Stimulated activated CD4-positive, alpha-beta T cell treated with anti-CD3 and anti-CD28 coated beads, TNF-alpha, amount 100 ng/mL, for 24 hours (primary cell): ENCODE measurements around the gene BTD.

Experiments used
- DNase-seq, 3 experiments: peaks; one replicate each; pipeline ENCODE4 v3.0.0-alpha.2; 2020; ENCODE audit warnings: low read depth in 3 of 3

Gene BTD, protein sequence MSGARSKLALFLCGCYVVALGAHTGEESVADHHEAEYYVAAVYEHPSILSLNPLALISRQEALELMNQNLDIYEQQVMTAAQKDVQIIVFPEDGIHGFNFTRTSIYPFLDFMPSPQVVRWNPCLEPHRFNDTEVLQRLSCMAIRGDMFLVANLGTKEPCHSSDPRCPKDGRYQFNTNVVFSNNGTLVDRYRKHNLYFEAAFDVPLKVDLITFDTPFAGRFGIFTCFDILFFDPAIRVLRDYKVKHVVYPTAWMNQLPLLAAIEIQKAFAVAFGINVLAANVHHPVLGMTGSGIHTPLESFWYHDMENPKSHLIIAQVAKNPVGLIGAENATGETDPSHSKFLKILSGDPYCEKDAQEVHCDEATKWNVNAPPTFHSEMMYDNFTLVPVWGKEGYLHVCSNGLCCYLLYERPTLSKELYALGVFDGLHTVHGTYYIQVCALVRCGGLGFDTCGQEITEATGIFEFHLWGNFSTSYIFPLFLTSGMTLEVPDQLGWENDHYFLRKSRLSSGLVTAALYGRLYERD

DNA sequence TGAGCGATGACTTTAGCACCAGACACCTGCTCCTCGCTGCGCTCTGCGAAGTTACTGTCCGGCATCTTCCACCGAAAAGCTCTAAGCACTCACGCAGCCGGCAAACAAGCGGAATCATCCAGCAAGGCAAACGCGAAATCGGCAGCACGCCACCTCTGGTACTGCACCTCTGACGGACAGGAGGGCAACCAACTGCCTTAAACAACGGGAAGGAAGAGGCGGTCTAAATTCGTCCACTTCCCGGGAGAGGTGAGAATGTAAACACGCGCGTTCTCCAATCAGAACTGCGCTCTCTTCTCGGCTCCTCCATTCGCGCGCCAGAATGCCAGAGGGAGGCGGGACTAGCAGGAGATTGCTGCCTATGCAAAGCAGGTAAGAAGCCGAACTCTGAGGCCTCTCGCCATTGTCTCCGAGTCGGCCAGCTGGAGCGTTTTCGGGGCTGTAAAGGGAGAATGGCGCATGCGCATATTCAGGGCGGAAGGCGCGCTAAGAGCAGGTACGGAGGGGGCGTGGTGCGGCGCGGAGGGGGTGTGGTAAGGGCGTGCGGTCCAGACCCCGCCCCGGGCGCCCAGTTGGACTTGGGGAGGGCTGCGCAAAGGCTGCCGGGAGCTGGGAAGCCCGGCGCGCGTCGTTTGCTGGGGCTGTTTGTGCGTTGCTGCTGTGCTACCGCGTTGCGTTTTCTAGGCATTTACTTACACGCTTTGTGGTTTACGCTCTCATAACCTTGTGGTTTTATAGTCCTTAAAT, at the start of gene BTD, which contains the start of gene HACL1:
BTD (plus strand) TSS at position 347 of the 747 bp plus-strand sequence. CDS start 33,695 bp downstream, outside the sequence.
HACL1 (minus strand) TSS at position 171 of the 747 bp plus-strand sequence; CDS start at position 65, 106 bp downstream.
- peak; percentile 97 to 98 (median 98) for DNase-seq

DNA sequence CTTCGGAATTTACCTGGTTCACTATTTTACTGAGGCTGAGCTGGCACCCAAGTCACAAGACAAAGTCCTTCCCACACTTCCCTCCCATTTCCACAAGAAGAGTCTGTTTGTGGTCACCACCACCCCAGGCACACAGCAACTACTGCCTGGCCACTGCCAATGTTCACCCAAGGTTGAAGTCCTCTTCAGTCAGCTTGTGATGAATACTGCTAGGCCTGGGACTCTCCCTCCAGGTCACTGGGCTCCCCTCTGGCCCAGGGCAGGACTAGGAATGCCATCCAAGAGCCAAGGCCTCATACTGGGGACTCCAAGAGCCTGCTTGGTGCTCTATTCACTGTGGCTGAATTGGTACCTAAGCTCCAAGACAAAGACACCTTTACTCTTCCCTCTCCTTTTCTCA, 49.6 kb upstream of the BTD start:
- no peak for DNase-seq

DNA sequence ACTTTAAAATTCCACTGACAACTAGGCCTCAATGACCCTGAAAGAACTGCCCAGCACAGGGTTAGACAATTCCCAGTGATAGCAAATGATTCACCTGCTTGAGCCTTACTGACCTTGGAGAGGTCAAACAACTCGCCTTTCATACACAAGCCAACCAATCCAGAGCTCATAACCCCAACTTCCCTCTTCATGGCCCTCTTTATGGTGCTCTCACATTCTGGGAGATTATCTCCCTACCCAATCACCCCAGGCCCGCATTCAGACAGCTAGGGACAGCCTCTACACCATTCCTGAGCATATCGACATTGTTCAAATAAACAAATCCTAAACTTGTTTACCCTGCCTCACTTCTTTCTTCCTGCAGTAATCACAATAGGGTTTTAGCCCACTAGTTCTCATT, 47.8 kb upstream of the BTD start:
- DNase-seq, result no peak

DNA sequence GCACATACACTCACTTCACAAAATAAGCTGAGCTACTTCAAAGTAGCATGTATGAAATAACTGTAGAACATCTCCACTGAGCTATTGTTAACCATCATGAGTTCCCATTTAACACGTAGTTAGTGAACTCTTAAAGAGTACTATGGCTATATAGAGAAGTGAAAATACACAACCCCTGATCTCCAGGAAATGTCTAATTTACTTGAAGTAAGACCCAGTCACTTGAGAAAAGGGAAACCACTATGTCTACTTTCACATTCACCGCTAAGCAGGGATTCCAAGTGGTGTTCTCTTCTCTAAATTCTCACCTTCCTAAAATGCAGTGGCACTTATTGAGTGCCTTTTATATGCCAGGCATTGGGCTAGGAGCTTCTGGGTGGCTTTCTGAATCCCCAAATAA, 45.0 kb upstream of the BTD start:
- DNase-seq, result no peak

DNA sequence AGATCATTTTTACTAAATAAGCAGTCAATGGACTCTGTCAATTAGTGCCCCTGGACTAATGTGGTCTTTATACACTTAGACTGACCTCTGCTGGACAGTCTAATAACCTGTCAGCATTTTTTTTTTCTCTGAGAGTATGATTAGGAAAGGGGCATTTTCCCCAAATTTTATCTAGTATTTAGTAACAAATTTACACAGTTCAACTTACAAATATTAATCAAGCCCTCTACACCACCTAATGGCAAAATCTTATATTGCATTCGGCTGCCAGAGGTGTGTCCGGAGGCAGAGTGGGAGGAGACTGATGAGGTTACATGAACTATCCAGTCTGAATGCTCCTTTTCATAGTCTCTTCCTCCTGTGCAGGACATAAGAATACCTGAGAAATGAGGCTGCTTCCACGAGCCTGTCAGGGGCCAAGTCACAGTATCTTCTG, 44.0 kb upstream of the BTD start:
- DNase-seq, result peak; percentile 2 to 27 (median 26)

DNA sequence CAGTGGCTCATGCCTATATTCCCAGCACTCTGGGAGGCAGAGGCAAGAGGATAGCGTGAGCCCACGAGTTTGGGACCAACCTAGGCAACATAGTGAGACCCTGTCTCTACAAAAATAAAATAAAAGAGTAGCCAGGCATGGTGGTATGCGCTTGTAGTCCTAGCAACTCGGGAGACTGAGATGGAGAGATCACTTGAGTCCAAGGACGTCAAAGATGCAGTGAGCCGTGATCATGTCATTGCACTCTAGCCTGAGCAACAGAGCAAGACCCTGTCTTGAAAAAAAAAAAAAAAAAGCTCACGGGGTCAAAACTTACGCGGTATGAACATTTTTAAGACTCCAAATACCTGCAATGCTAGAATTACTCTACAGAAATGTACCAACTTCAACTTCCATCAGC, 43.0 kb upstream of the BTD start:
- no peak for DNase-seq

DNA sequence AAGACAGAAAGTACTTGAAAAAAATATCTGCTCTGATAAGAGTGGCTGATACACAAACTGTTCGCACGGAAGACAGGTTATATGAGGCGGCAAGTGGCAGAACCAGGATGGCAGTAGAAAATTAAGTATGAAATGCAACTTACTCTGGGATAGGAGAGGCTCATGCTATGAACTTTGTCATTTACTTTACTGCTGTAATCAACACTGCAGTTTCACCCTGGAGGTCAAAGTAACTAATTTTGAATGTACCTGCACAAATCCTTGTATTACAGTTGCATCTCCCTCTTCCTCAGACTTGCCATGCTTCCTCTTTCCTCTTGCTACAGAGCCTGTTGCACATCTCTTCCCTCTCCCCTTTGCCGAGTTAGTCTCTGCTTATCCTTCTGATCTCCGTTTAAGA, 39.0 kb upstream of the BTD start:
- DNase-seq, result no peak

DNA sequence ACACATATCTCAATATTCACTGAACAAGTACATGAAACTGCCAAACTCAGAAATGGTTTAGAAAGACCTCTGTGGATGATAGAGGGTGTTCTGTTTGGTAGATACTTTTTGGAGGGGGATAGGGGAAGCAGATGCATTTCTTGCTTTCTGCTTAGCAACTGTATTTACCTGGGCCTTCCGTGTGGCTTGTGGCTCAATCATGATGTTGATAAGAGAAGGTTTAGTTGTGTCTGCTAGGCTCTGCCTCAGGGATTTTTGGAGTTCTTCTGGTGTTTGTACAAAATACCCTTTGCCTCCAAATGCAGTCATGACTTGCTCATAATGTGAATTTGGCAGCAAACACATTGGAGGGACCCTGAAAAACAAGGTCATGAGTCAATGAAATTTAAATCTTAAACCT, 38.4 kb upstream of the BTD start:
- DNase-seq, result no peak

DNA sequence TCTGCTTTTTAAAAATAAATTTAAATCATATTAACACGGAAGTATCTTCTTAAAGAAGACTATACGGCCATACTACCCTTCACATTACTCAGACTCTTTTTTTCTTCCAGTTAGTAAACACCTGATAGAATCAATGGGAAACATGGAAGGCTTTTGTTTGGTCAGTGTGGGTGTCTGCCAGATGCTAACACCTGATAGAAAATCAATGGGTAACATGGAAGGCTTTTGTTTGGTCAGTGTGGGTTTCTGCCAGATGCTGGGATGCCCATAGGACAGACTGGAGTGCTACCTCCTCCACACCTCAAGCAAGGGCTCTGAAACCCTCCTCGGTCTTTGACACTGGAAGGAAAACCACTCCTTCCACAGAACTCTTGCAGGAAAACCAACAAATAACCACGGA, 29.4 kb upstream of the BTD start:
- DNase-seq, result no peak

DNA sequence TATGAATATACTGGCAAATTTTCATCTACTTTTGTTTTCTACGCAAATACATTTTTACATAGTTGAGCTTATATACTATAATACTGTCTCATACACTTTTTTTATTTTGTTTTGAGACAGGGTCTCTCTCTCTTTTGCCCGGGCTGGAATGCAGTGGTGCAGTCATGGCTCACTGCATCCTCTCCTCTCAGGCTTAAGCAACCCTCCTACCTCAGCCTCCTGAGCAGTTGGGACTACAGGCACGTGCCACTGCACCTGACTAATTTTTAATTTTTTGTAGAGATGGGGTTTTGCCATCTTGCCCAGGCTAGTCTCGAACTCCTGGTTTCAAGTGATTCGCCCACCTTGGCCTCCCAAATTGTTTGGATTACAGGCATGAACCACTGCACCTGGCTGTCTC, 26.1 kb upstream of the BTD start:
- no peak for DNase-seq

DNA sequence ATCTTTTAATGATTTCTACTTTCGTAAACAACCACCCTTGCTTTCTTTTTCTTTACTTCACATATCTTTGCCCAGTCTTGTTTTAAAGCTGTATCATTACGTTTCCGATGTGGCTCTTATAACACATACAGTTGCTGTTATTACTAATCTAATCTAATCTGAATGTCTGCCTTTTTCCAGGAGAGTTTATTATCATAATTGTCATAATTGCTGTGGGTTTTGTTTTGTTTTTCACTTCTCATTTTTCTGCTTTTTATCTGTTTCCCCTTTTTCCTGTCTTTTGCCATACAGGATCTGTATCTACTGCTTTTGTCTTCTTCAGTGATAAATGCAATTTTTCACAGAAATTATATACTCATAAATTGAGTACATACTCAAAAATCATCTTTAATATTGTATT, 25.1 kb upstream of the BTD start:
- no peak for DNase-seq

DNA sequence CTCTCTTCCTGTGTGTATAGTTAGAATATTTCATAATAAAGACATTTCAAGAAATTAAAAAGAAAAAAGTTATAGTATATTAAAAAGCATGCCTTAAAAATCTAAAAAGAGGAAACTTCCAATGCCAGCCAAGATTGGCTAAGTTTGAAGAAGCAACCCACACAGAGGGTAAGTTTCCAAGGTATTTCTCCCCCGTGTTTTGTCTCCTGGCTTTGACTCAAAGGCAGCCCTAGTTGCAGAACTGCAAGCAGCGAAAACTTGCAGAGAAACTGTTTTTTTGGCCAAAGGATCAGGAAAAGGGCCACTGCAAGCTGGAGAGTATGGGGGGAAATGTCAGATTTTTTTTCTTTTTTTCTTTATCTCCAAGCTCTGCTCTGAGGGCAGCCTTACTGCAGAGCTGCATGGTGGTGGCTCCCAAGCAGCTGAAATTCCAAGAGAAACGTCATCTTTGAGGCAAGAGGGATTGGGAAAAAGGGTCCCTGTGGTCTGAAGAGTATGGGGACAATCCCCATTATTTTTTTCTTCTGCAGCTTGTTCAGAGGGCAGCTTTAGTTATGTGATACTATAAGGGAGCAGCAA, 23.2 kb upstream of the BTD start:
- DNase-seq, result no peak

DNA sequence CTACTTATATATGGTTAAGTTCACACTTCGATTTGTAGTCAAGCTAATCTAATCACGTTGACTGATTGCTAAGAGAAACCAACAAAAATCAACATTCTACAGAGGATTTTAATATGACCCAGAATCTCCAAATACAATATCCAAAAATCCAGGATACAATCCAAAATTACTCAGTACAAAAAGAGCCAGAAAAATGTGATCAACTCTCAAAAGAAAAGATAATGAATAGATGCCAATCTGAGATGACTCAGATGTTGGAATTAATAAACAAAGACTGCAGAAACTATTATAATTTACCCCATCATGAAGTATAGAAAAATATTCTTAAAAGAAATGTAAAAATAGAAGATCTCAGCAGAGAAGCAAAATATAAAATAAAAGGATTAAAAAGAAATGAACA, 22.5 kb upstream of the BTD start:
- no peak for DNase-seq

DNA sequence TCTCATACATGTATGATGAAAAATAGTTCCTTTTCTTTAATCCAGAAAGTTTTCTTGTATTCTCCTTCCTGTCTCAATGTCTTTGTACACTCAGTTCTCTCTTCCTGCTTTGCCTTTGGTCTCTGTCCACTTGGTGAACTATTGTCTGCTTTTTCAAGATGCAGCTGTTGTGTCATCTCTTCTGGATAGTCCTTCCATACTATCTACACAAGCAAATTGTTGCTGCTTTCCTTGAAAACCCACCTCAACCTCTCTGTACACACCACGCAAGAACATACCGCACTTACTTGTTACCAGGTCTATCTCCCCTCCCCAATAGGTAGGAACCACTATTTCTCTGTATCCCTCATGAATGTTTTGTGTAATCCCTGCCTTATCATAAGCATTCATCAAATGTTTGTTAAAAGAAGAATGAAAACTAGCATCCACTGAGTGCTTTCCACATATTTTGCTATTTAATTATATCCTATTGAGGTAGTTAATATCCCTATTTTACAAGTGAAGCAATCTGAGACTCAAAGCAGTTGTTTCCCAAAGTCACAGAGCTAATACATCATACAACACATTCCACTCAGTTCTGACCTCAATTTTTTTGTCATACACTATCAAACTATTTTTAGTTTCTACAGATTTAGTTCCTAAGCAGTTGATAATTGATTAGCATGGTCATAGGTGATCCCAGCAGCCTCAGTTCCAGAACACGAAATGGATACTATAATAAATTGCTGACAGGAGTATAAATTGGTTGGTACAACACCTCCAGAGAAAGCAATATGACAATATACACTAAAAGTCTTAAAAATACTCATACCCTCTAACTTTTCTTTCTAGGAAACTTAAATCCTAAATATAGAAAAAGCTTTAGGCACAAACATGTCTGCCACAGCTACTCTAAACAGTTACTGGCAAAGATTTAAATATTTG, 19.8 kb upstream of the BTD start:
- no peak for DNase-seq

DNA sequence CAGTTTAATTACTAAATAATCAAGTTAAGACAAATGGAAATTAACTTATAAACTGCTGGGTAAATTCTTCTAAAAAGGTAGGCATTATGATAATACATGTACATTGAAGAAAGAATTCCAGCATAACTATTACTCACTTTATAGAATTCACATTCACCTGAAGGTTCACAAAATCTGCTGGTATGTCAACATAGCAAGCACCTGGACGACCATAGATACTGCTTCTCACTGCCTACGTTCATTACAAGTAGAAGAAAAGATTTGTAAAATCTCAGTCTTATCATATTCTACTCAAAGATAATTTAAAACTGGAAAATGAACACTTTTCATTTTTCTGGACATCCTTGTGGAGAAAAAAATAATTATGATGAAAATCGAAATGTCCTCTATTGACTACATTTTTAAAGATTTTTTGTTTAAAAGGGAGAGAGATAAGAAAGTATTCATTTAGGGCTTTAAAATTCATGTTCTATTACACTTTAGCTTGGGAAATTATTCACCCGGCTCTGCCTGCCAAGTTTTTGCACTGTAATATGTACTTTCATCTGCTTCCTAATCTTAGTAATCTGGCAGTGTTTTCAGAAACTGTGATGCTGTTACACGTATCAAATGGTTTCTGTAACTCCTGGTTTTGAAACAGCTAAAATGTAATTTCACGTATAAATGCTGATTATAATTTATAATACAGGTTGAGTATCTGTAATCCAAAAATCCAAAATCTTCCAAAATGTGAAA, 16.3 kb upstream of the BTD start:
- DNase-seq, result no peak

DNA sequence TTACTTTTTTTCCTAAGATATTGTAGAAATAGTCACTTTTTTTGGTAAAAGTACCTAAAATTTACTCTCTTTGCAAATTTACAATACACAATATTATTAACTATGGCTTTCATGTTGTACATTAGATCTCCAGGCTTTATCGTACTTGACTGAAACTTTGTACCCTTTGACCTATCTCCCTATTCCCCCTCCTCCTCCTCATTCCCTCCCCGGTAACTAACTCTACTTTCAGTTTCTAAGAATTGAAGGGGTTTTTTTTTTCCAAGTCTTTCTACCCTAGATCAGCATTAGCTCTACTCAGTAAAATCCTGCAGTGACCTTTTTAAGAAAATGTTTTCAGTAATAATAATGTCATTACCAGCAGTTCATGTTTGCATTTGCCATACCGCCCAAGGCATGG, 10.3 kb upstream of the BTD start:
- DNase-seq, result no peak

DNA sequence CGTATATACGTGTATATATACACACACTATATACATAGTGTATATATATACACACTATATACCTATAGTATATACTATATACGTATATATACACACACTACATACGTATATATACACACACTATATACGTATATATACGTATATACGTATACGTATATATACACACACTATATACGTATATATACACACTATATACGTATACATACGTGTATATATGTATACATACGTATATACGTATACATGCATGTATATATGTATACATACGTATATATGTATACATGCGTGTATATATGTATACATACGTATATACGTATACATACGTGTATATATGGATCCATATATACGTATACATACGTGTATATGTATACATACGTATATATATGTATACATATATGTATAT, 9.6 kb upstream of the BTD start:
- no peak for DNase-seq

DNA sequence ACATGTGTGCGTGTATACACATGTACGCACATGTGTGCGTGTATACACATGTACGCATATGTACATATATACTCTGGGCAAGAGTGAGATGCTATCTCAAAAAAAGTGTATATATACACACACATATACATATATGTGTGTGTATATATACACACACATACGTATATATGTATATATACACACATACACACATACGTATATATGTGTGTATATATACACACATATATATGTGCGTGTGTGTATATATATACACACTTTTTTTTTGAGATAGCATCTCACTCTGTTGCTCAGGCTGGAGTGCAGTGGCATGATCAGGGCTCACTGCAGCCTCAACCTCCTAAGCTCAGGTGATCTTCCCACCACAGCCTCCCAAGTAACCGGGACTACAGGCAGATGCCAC, 8.6 kb upstream of the BTD start:
- DNase-seq, result no peak

DNA sequence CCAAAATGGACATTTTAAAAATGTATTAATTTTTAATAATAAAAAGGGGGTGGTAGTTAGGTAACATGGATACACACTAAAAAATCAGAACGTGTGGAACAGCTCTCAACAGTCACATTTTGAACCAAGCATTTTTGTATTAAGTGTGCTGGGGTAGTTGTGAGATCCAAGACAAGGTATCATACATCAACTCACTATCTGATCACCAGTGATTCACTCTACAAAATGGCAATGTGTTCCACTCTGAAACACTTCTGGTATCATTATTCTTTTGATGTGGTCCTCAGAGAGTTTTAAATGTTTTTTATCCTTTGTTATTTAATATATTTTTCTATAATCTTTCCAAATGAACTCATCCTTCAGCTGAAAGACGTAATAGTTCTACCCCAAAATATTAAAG, 5.6 kb upstream of the BTD start:
- DNase-seq, result no peak

DNA sequence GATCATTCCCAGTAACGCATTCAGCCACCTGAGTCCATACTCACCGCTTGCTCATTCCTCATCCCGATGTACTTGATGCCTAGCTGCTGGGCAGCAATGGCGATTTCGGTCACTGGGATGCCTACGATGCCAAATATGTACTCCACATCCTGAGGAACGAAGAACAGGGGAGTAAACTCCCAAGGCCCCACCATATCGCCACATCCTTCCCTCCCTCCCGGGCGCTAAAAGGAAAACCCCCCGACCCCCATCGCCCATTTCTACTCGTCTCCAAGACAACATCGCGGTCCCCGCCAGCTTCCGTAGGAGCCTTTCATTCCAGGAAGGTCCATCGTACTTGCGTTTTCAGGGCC, 523 bp upstream of the BTD start:
- DNase-seq, result no peak

DNA sequence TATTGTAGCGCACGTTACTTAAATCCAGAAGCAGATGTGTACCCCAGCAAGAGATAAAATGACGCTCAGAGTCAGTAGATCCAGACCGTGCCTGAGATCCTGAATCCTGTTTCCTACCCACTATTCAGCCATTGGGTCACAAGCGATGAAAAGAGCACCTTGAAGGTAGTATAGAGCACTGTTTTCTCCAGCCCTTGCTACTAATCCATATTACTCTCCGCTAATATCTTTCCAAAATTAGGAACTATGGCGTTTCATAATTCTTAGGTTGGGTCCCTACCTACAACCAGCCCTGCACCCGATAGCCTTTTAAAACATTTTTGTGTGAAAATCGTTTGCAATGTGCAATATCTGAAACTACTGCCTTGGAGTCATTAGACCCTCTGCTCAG, 596 bp downstream of the BTD start:
- DNase-seq, result no peak
